ENCODE results near the gene COPG1.
"Not testable (repeated sequence)": the region's sequence is repeated elsewhere in the genome, so short reads cannot be mapped to it uniquely, and the experiment has no call there.

The COPG1 gene

GRCh38 chr3:129240436-129240835 is 9.0 kb upstream of the COPG1 start:
- in situ Hi-C loops (cut with MboI; ENCODE audit: low sequenced_read_pairs) = no loop called here

GRCh38 chr3:129245141-129245540 is 4.3 kb upstream of the COPG1 start:
- in situ Hi-C loops (cut with MboI; ENCODE audit: low sequenced_read_pairs) = no loop called here

- in situ Hi-C loops (cut with MboI; ENCODE audit: low sequenced_read_pairs) = not testable (repeated sequence)
These were observed 3.6 kb upstream of the COPG1 start for GRCh38 chr3:129245641-129246306.

- in situ Hi-C loops (cut with MboI; ENCODE audit: low sequenced_read_pairs) = no loop called here
These were observed 2.8 kb upstream of the COPG1 start for GRCh38 chr3:129246636-129247035.

GRCh38 chr3:129248286-129248979 is 973 bp upstream of the COPG1 start:
- in situ Hi-C loops (cut with MboI; ENCODE audit: low sequenced_read_pairs) = no loop called here

GRCh38 chr3:129252748-129253147 is 3.3 kb downstream of the COPG1 start:
- in situ Hi-C loops (cut with MboI; ENCODE audit: low sequenced_read_pairs) = no loop called here

GRCh38 chr3:129254536-129255230 is 5.3 kb downstream of the COPG1 start:
- in situ Hi-C loops (cut with MboI; ENCODE audit: low sequenced_read_pairs) = no loop called here

- in situ Hi-C loops (cut with MboI; ENCODE audit: low sequenced_read_pairs) = no loop called here
These were observed 6.9 kb downstream of the COPG1 start for GRCh38 chr3:129256270-129256669.

GRCh38 chr3:129257609-129258008 is 8.2 kb downstream of the COPG1 start:
- in situ Hi-C loops (cut with MboI; ENCODE audit: low sequenced_read_pairs) = no loop called here

GRCh38 chr3:129259612-129260477 is 10.4 kb downstream of the COPG1 start:
- in situ Hi-C loops (cut with MboI; ENCODE audit: low sequenced_read_pairs) = no loop called here

- in situ Hi-C loops (cut with MboI; ENCODE audit: low sequenced_read_pairs) = no loop called here
These were observed 11.2 kb downstream of the COPG1 start for GRCh38 chr3:129260606-129261005.

- in situ Hi-C loops (cut with MboI; ENCODE audit: low sequenced_read_pairs) = no loop called here
These were observed 12.5 kb downstream of the COPG1 start for GRCh38 chr3:129261894-129262293.

GRCh38 chr3:129263161-129263910 is 13.9 kb downstream of the COPG1 start:
- in situ Hi-C loops (cut with MboI; ENCODE audit: low sequenced_read_pairs) = no loop called here

- in situ Hi-C loops (cut with MboI; ENCODE audit: low sequenced_read_pairs) = not testable (repeated sequence)
These were observed 15.6 kb downstream of the COPG1 start for GRCh38 chr3:129264994-129265393.

- in situ Hi-C loops (cut with MboI; ENCODE audit: low sequenced_read_pairs) = no loop called here
These were observed 17.2 kb downstream of the COPG1 start for GRCh38 chr3:129266651-129267050.

- in situ Hi-C loops (cut with MboI; ENCODE audit: low sequenced_read_pairs) = no loop called here
These were observed 19.0 kb downstream of the COPG1 start for GRCh38 chr3:129268396-129268795.

GRCh38 chr3:129271674-129272073 is 22.3 kb downstream of the COPG1 start:
- in situ Hi-C loops (cut with MboI; ENCODE audit: low sequenced_read_pairs) = no loop called here

- in situ Hi-C loops (cut with MboI; ENCODE audit: low sequenced_read_pairs) = no loop called here
These were observed 27.0 kb downstream of the COPG1 start for GRCh38 chr3:129276385-129276784.

GRCh38 chr3:129277829-129278271 is 28.4 kb downstream of the COPG1 start:
- in situ Hi-C loops (cut with MboI; ENCODE audit: low sequenced_read_pairs) = no loop called here

- in situ Hi-C loops (cut with MboI; ENCODE audit: low sequenced_read_pairs) = no loop called here
These were observed 29.1 kb downstream of the COPG1 start, which contains the start of gene HMCES for GRCh38 chr3:129278439-129278965. Gene HMCES, plus strand, starts transcription at chr3:129278870. Its CDS starts 863 bp downstream, at chr3:129279733.

Measured in HL-60/S4 treated with retinoic acid at 250 ng/mL for 4 days and 3 days (cell line).